Measurements from ENCODE around the gene LRRC8E.

LRRC8E gene

DNA sequence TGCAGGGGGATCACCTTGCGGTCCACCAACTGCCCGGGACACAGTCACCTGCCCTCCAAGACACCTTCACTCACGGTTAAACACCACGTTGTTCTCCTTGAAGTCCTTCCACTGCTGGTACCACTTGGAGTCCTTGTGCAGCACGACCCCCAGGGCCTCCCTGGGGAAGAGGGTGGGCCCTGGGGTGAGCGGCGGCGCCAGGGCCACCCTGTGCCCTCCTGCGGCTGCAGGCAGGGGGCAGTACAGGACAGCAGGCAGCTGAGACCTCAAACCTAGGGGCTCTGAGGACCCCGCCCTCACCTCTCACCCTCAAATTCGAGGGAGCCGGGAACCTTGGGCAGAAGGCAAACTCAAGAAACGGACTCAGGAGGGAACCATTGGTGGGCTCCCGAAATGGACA is 45.1 kb downstream of the LRRC8E start:
- no peak for DNase-seq (ENCODE audit: low read depth, low spot score)
- no peak overlapping the region for H3K4me3 ChIP-seq (ENCODE audit: low read depth, low read length)
- TF ChIP-seq, protein P1, sequence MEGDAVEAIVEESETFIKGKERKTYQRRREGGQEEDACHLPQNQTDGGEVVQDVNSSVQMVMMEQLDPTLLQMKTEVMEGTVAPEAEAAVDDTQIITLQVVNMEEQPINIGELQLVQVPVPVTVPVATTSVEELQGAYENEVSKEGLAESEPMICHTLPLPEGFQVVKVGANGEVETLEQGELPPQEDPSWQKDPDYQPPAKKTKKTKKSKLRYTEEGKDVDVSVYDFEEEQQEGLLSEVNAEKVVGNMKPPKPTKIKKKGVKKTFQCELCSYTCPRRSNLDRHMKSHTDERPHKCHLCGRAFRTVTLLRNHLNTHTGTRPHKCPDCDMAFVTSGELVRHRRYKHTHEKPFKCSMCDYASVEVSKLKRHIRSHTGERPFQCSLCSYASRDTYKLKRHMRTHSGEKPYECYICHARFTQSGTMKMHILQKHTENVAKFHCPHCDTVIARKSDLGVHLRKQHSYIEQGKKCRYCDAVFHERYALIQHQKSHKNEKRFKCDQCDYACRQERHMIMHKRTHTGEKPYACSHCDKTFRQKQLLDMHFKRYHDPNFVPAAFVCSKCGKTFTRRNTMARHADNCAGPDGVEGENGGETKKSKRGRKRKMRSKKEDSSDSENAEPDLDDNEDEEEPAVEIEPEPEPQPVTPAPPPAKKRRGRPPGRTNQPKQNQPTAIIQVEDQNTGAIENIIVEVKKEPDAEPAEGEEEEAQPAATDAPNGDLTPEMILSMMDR (IDR thresholded peaks at IDR 0.05; ENCODE audit: low read depth, low read length) = peak; percentile 38
- in situ Hi-C loops (cut with HindIII; ENCODE audit: low sequenced_read_pairs) = no loop called here

DNA sequence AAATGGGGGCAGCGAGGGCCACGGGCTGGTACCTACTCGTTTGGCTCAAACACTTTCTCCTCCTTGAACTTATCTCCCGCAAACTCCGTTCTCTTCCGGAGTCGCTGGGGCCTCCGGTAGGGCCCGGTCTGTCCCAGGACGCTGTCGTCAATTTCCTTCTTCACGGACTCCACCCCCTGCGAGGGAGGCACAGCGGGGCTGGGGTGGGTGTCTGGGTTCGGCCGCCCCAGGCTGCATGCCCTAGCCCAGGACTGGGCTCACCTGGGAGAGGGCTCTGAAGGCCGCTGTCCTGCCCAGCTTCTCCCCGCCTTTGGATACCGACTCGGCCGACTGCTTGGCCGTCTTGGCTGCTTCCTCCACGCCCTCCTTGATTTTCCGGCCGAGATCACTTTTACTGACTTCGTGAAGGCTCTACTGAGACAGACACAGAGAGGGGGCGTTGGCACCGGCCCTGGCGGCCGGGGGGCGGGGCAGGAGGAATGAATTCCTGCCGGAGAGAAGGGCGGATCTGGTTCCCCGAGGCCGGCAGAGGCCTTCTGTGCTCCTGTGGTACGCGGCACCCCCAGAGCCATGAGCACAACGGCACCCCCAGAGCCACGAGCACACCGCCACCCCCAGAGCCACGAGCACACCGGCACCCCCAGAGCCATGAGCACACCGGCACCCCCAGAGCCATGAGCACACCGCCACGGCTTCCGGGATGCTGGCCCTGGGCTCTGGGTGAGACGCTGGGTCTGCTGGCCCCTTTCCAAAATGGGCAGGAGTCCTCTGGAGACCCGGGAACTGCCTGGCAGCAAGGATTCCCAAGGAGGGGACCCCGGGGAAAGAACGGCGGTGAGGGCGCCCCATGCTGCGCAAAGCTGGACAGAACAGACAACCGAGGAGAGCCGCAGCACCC is 45.8 kb downstream of the LRRC8E start:
- no peak for DNase-seq (ENCODE audit: low read depth, low spot score)
- in situ Hi-C loops (cut with HindIII; ENCODE audit: low sequenced_read_pairs) = no loop called here
- TF ChIP-seq, protein P1 (IDR thresholded peaks at IDR 0.05; ENCODE audit: low read depth, low read length) = no peak
- no peak overlapping the region for H3K4me3 ChIP-seq (ENCODE audit: low read depth, low read length)

DNA sequence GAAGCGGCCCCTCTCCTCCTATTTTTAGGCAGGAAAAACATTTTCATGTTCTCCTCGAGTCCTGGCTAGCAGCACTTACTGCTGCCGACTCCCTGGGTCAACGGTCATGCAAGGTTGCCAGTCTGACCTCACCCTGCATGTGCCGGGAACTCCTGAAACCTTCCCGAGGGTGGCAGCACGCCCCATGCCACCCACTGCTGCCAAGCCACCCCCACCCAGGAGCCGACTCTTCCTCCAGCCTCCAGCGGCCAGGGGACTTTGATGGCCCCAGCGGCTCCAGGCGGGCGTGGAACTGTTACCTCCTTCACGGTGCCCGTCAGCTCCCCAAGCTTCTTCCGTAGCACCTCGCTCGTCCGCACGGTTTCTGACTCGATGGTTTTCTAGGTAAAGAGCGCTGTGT is 46.5 kb downstream of the LRRC8E start:
- in situ Hi-C loops (cut with HindIII; ENCODE audit: low sequenced_read_pairs) = no loop called here
- H3K4me3 ChIP-seq (ENCODE audit: low read depth, low read length) = no peak overlapping the region
- no peak for DNase-seq (ENCODE audit: low read depth, low spot score)
- TF ChIP-seq, protein P1 (IDR thresholded peaks at IDR 0.05; ENCODE audit: low read depth, low read length) = no peak

DNA sequence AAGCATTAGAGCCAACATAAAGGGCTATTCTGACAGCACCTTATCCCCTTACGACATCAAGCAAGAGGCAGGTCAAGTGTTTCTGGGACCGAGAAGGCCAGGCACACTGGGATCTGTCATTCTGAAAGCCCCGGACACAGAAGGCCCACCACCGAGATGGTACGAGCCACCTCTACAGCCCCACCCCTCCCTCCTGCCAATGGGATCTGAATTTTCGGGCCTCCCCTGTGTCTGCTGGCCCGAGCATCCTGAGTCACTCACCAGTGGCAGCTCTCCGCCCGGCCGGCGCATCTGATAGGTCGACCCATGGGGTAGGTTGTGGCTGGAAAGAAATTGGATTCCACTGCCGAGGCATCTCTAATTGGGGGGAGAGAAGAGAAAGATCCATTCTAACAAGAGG is 52.5 kb downstream of the LRRC8E start:
- in situ Hi-C loops (cut with HindIII; ENCODE audit: low sequenced_read_pairs) = no loop called here
- TF ChIP-seq, protein P1 (IDR thresholded peaks at IDR 0.05; ENCODE audit: low read depth, low read length) = no peak
- H3K4me3 ChIP-seq (ENCODE audit: low read depth, low read length) = no peak overlapping the region
- DNase-seq (ENCODE audit: low read depth, low spot score) = no peak

DNA sequence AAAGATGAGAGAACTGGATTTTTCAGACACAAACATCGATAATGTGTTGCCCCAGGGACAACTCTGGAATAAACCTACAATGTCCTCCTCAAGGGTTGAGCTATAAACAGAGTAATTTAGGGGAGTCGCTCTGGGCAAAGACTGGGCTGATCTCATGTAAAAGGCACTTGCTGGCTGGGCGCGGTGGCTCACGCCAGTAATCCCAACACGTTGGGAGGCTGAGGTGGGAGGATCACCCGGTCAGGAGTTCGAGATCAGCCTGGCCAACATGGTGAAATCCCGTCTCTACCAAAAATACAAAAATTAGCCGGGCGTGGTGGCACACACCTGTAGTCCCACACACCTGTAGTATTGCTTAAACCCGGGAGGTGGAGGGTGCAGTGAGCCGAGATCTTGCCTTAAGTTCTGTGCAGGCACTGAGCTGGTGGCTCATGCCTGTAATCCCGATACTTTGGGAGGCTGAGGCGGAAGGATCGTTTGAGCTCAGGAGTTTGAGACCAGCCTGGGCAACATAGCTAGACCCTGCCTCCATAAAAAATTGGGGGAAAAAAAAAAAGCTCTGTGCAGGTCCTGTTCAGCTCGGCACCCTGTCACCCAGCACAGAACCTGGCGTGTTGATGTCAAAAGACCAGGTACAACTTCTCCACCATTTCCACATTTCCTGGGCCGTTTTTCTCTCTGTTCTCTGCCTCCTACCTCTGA is 53.7 kb downstream of the LRRC8E start:
- TF ChIP-seq, protein P1 (IDR thresholded peaks at IDR 0.05; ENCODE audit: low read depth, low read length) = no peak
- no peak overlapping the region for H3K4me3 ChIP-seq (ENCODE audit: low read depth, low read length)
- no peak for DNase-seq (ENCODE audit: low read depth, low spot score)
- in situ Hi-C loops (cut with HindIII; ENCODE audit: low sequenced_read_pairs) = no loop called here

DNA sequence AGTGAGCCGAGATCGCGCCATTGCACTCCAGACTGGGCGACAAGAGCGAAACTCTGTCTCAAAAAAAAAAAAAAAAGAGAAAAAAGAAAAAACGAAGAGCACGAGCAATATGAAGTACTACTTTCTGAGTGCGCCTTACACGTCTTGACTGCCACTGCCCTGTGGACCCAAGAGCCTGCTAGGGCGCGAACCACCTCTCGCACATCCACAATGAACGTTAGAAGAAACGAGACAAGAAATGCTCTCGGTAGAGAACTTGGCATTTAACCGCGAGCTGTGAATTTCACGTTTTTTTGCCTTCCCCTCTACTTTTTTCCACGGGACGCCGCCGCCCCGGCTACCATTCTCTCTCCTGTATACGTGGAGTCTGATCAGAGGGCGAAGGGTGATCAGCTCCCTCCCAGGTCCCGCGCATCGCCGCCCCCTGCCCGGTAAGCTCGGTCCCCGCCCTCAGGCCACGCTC is 54.7 kb downstream of the LRRC8E start:
- in situ Hi-C loops (cut with HindIII; ENCODE audit: low sequenced_read_pairs) = no loop called here
- TF ChIP-seq, protein P1 (IDR thresholded peaks at IDR 0.05; ENCODE audit: low read depth, low read length) = no peak
- peak; percentile 5 for DNase-seq (ENCODE audit: low read depth, low spot score)
- H3K4me3 ChIP-seq (ENCODE audit: low read depth, low read length) = peak overlapping the region; percentile 68

Measured in astrocyte of the spinal cord (primary cell).